Suprapubic skin (tissue), 3 donors: ENCODE measurements around the gene SEC14L2.

Experiments used
- CTCF ChIP-seq, 2 donors: fragments of 200-600 bp in 1 of 2; fragments of 450-650 bp in 1 of 2; sonication (generic) in 1 of 2; IDR thresholded peaks; one replicate each; pipeline ENCODE4 v1.5.1; 2016 to 2019; ENCODE audit warnings: antibody characterized with exemption in 2 of 2, mild to moderate bottlenecking in 1 of 2, moderate library complexity in 1 of 2
- POLR2A ChIP-seq, 2 donors: fragments of 450-650 bp; IDR thresholded peaks; one replicate each; pipeline ENCODE4 v1.6.1; 2017; ENCODE audit warnings: antibody characterized with exemption in 2 of 2, mild to moderate bottlenecking in 2 of 2, moderate library complexity in 2 of 2

DNA sequence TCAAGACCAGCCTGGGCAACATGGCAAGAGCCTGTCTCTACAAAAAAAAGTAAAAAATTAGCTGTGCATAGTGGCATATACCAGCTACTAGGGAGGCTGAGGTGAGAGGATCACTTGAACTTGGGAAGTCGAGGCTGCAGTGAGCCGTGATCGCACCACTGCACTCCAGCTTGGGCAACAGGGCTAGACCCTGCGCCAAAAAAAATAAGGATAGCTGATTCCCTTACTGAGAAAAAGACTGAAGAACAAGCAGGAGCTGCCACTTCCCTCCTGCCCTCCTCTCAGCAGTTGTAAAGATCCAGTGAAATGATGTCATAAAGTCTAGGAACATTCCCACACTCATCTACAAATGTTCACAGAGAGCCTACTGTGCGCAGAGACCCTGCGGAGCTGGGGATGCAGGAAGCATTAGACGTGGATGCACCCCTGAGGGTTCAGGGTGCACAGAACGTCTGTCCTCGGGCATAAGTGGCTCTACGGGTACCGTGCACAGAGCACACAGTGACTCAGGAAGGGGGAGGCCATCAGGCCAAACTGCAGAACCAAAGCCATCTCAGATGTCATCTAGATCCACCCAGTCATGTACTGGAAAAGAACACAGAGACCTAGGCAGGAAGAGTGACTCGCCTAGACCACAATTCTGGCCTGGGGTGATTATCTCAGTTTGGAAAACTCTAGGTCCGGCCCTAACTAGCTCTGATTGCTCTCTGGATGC is 11.7 kb downstream of the SEC14L2 start:
- no peak for TF ChIP-seq POLR2A (IDR thresholded peaks at IDR 0.05)
- no peak for TF ChIP-seq CTCF (IDR thresholded peaks at IDR 0.05)
